Measurements from ENCODE around the gene ADORA2B. TPM values are rescaled to one million over a fixed set of nuclear protein-coding genes. Genes with fewer than 3 reads are reported as not detected.

The ADORA2B gene
- total RNA-seq, 1 donor: 19.3 TPM

GRCh38 chr17:15981208-15981607 is 36.3 kb downstream of the ADORA2B start:
- DNase-seq (ENCODE audit: low read depth): no peak

GRCh38 chr17:15981646-15982580 is 37.0 kb downstream of the ADORA2B start:
- TF ChIP-seq CTCF (IDR thresholded peaks at IDR 0.05; ENCODE audit: insufficient read depth, low read length): no peak
- peak; percentile 59 for DNase-seq (ENCODE audit: low read depth)
- H3K4me3 ChIP-seq (ENCODE audit: low read depth, low read length): no peak overlapping the region

More at GRCh38 chr17:15981208-15981607, 36.3 kb downstream of the ADORA2B start:
- H3K4me3 ChIP-seq (ENCODE audit: low read depth, low read length): no peak overlapping the region
- TF ChIP-seq CTCF (IDR thresholded peaks at IDR 0.05; ENCODE audit: insufficient read depth, low read length): no peak

- DNase-seq (ENCODE audit: low read depth): no peak
- H3K4me3 ChIP-seq (ENCODE audit: low read depth, low read length): no peak overlapping the region
- no peak for TF ChIP-seq CTCF (IDR thresholded peaks at IDR 0.05; ENCODE audit: insufficient read depth, low read length)
Measured at GRCh38 chr17:15996322-15996721, 51.4 kb downstream of the ADORA2B start.

- H3K4me3 ChIP-seq (ENCODE audit: low read depth, low read length): no peak overlapping the region
- TF ChIP-seq CTCF (IDR thresholded peaks at IDR 0.05; ENCODE audit: insufficient read depth, low read length): no peak
- DNase-seq (ENCODE audit: low read depth): peak; percentile 46
Measured at GRCh38 chr17:15998031-15998562, 53.2 kb downstream of the ADORA2B start.

GRCh38 chr17:15999141-15999973 is 54.4 kb downstream of the ADORA2B start, which contains the start of the genes TTC19 and ZSWIM7:
Gene TTC19 (plus strand): TSS chr17:15999824. CDS start chr17:15999849, 25 bp downstream.
Gene ZSWIM7 (minus strand): TSS chr17:15999704. CDS start chr17:15999594, 110 bp downstream.
- TF ChIP-seq CTCF (IDR thresholded peaks at IDR 0.05; ENCODE audit: insufficient read depth, low read length): no peak
- DNase-seq (ENCODE audit: low read depth): peak; percentile 91

More at GRCh38 chr17:15999141-15999973, 54.4 kb downstream of the ADORA2B start, which contains the start of the genes TTC19 and ZSWIM7:
- peak within 1 kb of the TSS; percentile 83 for H3K4me3 ChIP-seq (ENCODE audit: low read depth, low read length)
